ENCODE data around the gene MEIS1. TPM values are rescaled to one million over a fixed set of nuclear protein-coding genes. Genes with fewer than 3 reads are reported as not detected.

MEIS1 gene
- total RNA-seq, 1 donor from 2014 or later: 250 TPM

- no peaks in the 10 kb centered on the region for H3K27me3 Mint-ChIP-seq
- H3K36me3 Mint-ChIP-seq: peaks cover 60% of the 10 kb centered on the region
- H3K9me3 Mint-ChIP-seq: no peaks in the 10 kb centered on the region
- peak overlapping the region; percentile 4 for H3K27ac Mint-ChIP-seq
- TF ChIP-seq, protein P1, sequence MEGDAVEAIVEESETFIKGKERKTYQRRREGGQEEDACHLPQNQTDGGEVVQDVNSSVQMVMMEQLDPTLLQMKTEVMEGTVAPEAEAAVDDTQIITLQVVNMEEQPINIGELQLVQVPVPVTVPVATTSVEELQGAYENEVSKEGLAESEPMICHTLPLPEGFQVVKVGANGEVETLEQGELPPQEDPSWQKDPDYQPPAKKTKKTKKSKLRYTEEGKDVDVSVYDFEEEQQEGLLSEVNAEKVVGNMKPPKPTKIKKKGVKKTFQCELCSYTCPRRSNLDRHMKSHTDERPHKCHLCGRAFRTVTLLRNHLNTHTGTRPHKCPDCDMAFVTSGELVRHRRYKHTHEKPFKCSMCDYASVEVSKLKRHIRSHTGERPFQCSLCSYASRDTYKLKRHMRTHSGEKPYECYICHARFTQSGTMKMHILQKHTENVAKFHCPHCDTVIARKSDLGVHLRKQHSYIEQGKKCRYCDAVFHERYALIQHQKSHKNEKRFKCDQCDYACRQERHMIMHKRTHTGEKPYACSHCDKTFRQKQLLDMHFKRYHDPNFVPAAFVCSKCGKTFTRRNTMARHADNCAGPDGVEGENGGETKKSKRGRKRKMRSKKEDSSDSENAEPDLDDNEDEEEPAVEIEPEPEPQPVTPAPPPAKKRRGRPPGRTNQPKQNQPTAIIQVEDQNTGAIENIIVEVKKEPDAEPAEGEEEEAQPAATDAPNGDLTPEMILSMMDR (conservative IDR thresholded peaks at IDR 0.05): no peak
- no peak for DNase-seq (ENCODE audit: extremely low spot score, unreplicated experiment)
- no peak overlapping the region for H3K4me3 Mint-ChIP-seq
- H3K4me1 Mint-ChIP-seq (ENCODE audit: unreplicated experiment): peaks cover 86% of the 10 kb centered on the region
Observed at GRCh38 chr2:66464930-66465637, 30.2 kb downstream of the MEIS1 start.

DNA sequence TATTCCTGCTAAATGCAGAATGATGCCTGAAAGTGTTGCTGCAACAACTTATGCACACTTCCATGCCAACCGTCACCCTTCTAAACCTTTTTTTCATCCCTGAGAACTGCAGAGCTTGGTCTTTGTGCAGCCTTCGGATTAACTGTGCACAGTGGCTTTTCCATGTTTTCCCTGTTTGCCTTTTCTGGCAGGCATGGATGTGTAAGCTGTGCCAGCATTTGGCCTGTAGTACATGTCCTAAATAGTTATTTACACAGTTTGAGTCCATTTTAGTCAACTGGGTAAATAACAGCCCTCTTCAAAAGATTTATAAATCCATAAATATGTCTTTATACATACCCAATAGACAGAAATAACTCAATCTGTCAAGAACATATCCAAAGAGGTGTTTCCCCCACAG is 31.5 kb downstream of the MEIS1 start:
- Mint-ChIP-seq H3K27me3 (no peaks in the 10 kb centered on the region), H3K4me1 (ENCODE audit: unreplicated experiment) (peaks cover 87% of the 10 kb centered on the region), H3K4me3 (no peak overlapping the region), H3K36me3 (peaks cover 65% of the 10 kb centered on the region), H3K9me3 (no peaks in the 10 kb centered on the region), H3K27ac (peak overlapping the region; percentile 4)
- TF ChIP-seq, protein P1 (conservative IDR thresholded peaks at IDR 0.05): no peak
- no peak for DNase-seq (ENCODE audit: extremely low spot score, unreplicated experiment)

- DNase-seq (ENCODE audit: extremely low spot score, unreplicated experiment): no peak
- H3K36me3 Mint-ChIP-seq: peaks cover 65% of the 10 kb centered on the region
- H3K9me3 Mint-ChIP-seq: no peaks in the 10 kb centered on the region
- TF ChIP-seq, protein P1 (conservative IDR thresholded peaks at IDR 0.05): no peak
- H3K27ac Mint-ChIP-seq: peak overlapping the region; percentile 66
- H3K27me3 Mint-ChIP-seq: no peaks in the 10 kb centered on the region
- H3K4me1 Mint-ChIP-seq (ENCODE audit: unreplicated experiment): peaks cover 78% of the 10 kb centered on the region
- peak overlapping the region; percentile 11 for H3K4me3 Mint-ChIP-seq
Observed at GRCh38 chr2:66467718-66468117, 32.8 kb downstream of the MEIS1 start.

DNA sequence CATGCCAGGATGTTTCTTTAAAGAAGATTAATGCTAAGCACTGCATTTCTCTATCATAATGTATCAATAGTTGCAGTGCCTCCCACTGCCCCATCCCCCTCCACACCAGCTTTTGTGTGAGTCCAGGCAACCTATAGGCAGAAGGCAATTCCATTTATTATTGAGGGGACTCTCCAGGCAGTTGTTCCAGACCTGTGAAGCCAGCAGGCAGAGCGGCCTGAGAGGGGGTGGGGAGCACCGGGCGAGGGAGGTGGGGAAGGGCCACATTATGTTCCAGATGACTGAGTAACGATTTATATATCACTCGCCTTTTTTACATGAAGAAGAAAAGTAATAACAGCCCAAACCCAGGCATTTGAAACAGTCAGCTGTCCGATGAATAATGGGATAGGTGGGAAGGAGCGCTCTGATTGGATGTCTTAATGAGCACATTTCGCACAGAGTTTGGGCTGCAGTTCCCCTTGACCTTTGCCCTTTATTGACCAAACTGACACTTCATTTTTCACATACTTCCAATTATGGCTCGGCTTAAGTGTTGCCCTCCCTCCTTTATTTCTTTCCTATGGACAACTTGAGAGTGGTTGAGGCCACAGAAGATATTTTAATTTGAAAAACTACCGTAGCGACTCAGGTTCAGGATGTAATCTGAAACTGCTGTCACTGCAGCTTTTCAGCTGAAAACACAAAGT is 34.4 kb downstream of the MEIS1 start:
- Mint-ChIP-seq H3K27ac (peak overlapping the region; percentile 66), H3K36me3 (peaks cover 65% of the 10 kb centered on the region), H3K9me3 (no peaks in the 10 kb centered on the region), H3K4me1 (ENCODE audit: unreplicated experiment) (peaks cover 67% of the 10 kb centered on the region), H3K27me3 (no peaks in the 10 kb centered on the region), H3K4me3 (peak overlapping the region; percentile 61)
- DNase-seq (ENCODE audit: extremely low spot score, unreplicated experiment): no peak
- TF ChIP-seq, protein P1 (conservative IDR thresholded peaks at IDR 0.05): no peak

DNA sequence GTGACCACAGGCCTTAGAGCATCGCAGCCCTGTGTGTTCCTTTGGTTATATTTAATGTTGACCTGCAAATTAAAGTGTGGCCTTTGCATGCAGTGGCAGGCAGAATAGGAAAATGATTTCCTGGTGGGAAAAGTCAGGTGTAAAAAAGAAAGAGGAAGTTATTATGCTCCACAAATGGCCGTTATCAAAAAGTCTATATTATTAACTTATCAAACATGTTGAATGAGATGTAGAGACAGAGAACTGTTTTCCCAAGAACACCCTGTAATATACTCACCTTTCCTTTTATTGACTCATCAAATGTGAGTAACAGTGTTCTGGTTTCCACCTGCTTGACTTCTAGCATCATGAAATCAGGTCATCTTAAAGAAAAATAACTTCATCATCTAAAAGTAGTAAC is 35.3 kb downstream of the MEIS1 start:
- no peaks in the 10 kb centered on the region for H3K27me3 Mint-ChIP-seq
- peak overlapping the region; percentile 66 for H3K27ac Mint-ChIP-seq
- H3K36me3 Mint-ChIP-seq: peaks cover 66% of the 10 kb centered on the region
- no peaks in the 10 kb centered on the region for H3K9me3 Mint-ChIP-seq
- no peak for DNase-seq (ENCODE audit: extremely low spot score, unreplicated experiment)
- H3K4me1 Mint-ChIP-seq (ENCODE audit: unreplicated experiment): peaks cover 59% of the 10 kb centered on the region
- H3K4me3 Mint-ChIP-seq: peak overlapping the region; percentile 61
- TF ChIP-seq, protein P1 (conservative IDR thresholded peaks at IDR 0.05): no peak
